ENCODE results near the gene PCCA.

The PCCA gene

DNA sequence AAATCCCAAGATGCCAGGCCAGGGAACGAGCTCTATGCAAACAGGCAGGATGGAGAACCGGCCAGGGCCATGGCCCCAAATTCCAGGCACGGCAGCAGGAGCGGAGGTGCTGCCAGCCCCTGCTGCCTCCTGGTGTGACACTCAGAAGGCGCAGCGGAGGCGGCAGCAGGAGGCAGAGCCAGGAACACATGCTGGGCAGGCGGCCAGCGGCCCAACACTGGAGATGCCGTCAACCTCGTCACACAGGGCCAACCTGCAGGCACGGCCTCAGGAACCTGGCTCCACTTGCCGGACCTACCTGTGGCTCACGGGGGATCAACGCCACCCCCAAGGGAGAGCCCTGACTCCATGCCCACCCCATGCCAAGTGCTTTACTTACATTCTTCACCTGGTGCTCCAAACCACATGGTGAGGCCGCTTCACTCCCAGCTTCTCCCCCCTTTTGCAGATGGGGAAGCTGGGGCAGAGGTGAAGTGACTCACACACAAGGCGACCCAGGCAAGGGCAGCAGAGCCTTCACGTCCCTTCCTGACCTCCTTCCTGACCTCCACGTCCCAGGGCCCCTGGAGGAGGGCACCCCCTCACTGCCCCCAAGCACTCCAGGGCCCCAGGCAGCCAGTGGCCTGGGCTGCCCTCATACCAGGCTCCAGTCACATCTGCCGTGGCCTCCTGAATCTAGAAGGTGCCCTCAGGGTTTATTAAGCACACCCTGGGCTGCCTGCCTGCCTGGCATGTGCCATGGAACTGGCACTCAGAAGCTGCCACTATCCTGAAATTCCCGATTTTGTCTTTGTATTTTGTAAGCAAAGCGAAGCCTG, 456.2 kb downstream of the PCCA start:
- no peak overlapping the region for H3K27ac ChIP-seq
- TF ChIP-seq CTCF (IDR thresholded peaks at IDR 0.05; ENCODE audit: low read depth, low read length, missing control alignments) = no peak
- no peak overlapping the region for H3K4me3 ChIP-seq (ENCODE audit: low read depth, low read length)
- peak; percentile 43 for DNase-seq
- no peaks in the 10 kb centered on the region for H3K36me3 ChIP-seq (replicated peaks)
- no peaks in the 10 kb centered on the region for H3K27me3 ChIP-seq (replicated peaks)
- in situ Hi-C loops (cut with HindIII; ENCODE audit: low pct_ligation_motif_present, low sequenced_read_pairs) = no loop called here

GRCh38 chr13:100545684-100546061, 456.8 kb downstream of the PCCA start:
- in situ Hi-C loops (cut with HindIII; ENCODE audit: low pct_ligation_motif_present, low sequenced_read_pairs) = no loop called here
- TF ChIP-seq CTCF (IDR thresholded peaks at IDR 0.05; ENCODE audit: low read depth, low read length, missing control alignments) = no peak
- H3K27me3 ChIP-seq (replicated peaks) = no peaks in the 10 kb centered on the region
- no peaks in the 10 kb centered on the region for H3K36me3 ChIP-seq (replicated peaks)
- DNase-seq = no peak
- no peak overlapping the region for H3K4me3 ChIP-seq (ENCODE audit: low read depth, low read length)
- H3K27ac ChIP-seq = no peak overlapping the region

DNA sequence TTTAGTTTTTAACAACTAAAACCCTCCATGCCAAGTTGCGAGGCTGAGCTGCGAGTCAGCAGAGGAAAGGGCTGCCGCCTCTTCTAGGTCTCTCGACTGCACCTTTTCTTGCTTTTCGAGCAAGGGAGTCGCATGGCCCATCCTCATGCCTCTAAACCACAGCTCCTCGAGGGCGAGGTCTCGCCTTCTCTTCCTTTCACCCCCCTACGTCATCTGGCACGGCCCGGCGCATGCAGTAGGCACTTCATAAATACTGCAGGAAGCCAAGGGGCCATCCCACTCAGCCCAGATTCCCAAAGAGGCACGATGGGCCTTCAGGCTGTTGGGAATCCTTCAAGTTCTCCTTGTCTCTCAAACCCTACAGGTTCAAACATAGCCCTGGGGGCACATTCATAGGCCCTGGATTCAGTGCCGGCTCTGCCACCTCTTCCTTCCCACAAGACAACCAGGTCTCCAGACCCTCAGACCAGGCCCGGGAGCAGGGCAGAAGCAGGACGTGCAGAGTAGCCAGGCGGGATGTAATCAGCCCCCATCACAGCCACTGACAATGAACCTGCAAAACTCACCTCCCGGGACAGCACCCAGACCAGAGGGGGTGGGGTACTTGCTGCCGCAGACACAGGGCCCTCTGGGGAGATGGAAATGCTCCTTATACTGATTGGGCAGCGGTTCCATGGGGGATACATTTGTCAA, 458.0 kb downstream of the PCCA start:
- H3K36me3 ChIP-seq (replicated peaks) = no peaks in the 10 kb centered on the region
- H3K27ac ChIP-seq = no peak overlapping the region
- no peaks in the 10 kb centered on the region for H3K27me3 ChIP-seq (replicated peaks)
- DNase-seq = no peak
- H3K4me3 ChIP-seq (ENCODE audit: low read depth, low read length) = no peak overlapping the region
- in situ Hi-C loops (cut with HindIII; ENCODE audit: low pct_ligation_motif_present, low sequenced_read_pairs) = no loop called here
- TF ChIP-seq CTCF (IDR thresholded peaks at IDR 0.05; ENCODE audit: low read depth, low read length, missing control alignments) = no peak

DNA sequence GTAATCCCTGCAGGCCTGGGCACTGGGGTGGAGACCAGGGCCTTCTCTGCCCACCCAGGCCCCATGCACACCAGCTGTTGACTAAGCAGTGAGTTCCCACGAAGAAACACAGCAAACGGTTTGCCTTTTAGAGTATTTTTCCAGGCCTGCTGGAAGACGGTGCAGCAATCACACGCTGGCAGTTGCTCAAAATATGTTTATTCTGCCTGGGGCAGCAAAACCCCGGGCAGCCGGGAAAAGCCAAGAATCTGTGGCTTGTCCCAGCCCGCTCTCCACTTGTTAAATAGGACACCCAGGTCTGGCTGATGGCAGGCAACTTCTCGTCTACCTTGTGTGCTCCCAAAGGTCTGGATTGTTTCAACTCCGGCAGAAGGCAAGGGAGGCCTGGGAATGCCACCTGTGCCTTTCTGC, 458.9 kb downstream of the PCCA start:
- no peak for DNase-seq
- no peak overlapping the region for H3K4me3 ChIP-seq (ENCODE audit: low read depth, low read length)
- in situ Hi-C loops (cut with HindIII; ENCODE audit: low pct_ligation_motif_present, low sequenced_read_pairs) = no loop called here
- H3K27ac ChIP-seq = no peak overlapping the region
- TF ChIP-seq CTCF (IDR thresholded peaks at IDR 0.05; ENCODE audit: low read depth, low read length, missing control alignments) = no peak
- no peaks in the 10 kb centered on the region for H3K27me3 ChIP-seq (replicated peaks)
- H3K36me3 ChIP-seq (replicated peaks) = no peaks in the 10 kb centered on the region

DNA sequence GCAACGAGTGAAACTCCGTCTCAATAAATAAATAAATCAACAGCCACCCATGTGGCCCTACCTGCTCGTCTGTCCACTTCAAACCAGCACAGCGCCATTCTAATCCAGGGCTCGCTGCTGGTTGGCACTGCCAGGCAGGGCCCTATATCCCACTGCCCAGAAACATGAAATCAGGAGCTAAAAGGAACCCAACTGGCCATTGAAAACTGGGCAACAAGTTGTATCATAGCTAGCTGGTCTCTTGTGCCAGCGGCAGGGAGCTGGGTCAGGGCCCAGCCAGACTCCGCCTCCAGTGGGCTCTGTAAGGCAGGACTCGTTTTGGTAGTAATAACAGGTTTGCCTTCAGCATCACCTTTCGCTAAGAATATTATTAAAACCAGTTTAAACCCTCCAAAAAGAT, 460.4 kb downstream of the PCCA start:
- H3K27ac ChIP-seq = no peak overlapping the region
- H3K4me3 ChIP-seq (ENCODE audit: low read depth, low read length) = no peak overlapping the region
- no peak for DNase-seq
- no peaks in the 10 kb centered on the region for H3K27me3 ChIP-seq (replicated peaks)
- in situ Hi-C loops (cut with HindIII; ENCODE audit: low pct_ligation_motif_present, low sequenced_read_pairs) = no loop called here
- no peaks in the 10 kb centered on the region for H3K36me3 ChIP-seq (replicated peaks)
- no peak for TF ChIP-seq CTCF (IDR thresholded peaks at IDR 0.05; ENCODE audit: low read depth, low read length, missing control alignments)

Measured in brain microvascular endothelial cell (primary cell).